HepG2 (cell line): ENCODE measurements around the gene CBX2. TPM values are rescaled to one million over a fixed set of nuclear protein-coding genes. Genes with fewer than 3 reads are reported as not detected.
A peak's percentile ranks its signal among the peaks of the same experiment; 100 is the strongest.

Experiments
- AHR ChIP-seq: IDR thresholded peaks from 2 replicates; pipeline ENCODE4 v1.6.1; 2018; ENCODE audit warnings: missing genetic modification reagents, missing compliant biosample characterization
- BCL6 ChIP-seq: IDR thresholded peaks from 2 replicates; pipeline ENCODE4 v1.6.1; 2016; ENCODE audit warnings: missing genetic modification reagents, missing compliant biosample characterization
- HDAC2 ChIP-seq: sonication (generic); formaldehyde crosslinking; IDR thresholded peaks from 2 replicates; pipeline ENCODE4 v1.4.0; 2020; ENCODE audit warnings: missing genetic modification reagents
- HNRNPH1 ChIP-seq: fragments of 200-400 bp; formaldehyde crosslinking; optimal IDR thresholded peaks from 2 replicates; pipeline ENCODE3; 2017; ENCODE audit warnings: mild to moderate bottlenecking, low read depth, low read length
- IKZF1 ChIP-seq: fragments of 450-650 bp; IDR thresholded peaks from 2 replicates; pipeline ENCODE4 v1.7.1; 2016
- NFE2L1 ChIP-seq: sonication (generic); formaldehyde crosslinking; IDR thresholded peaks from 2 replicates; pipeline ENCODE4 v1.4.0; 2020; ENCODE audit warnings: missing genetic modification reagents, mild to moderate bottlenecking, borderline replicate concordance
- NFYC ChIP-seq: IDR thresholded peaks from 2 replicates; pipeline ENCODE4 v1.6.1; 2016; ENCODE audit warnings: missing genetic modification reagents, missing compliant biosample characterization
- TBX2 ChIP-seq: sonication (generic); formaldehyde crosslinking; IDR thresholded peaks from 2 replicates; pipeline ENCODE4 v1.5.0; 2020; ENCODE audit warnings: missing genetic modification reagents, mild to moderate bottlenecking, borderline replicate concordance
- TFDP1 ChIP-seq: IDR thresholded peaks from 2 replicates; pipeline ENCODE4 v1.6.1; 2016; ENCODE audit warnings: missing compliant biosample characterization, missing genetic modification reagents, borderline replicate concordance
- ZFP36L2 ChIP-seq: sonication (generic); formaldehyde crosslinking; IDR thresholded peaks from 2 replicates; pipeline ENCODE4 v1.4.0; 2020; ENCODE audit warnings: missing genetic modification reagents
- polyA plus RNA-seq, 8 experiments: library from polyadenylated mRNA; depleted of rRNA in 3 of 8; stranded (reverse) in 7 of 8; unstranded in 1 of 8; fragments of >200 nt; fragmentation: Illumina TruSeq in 4 of 8; extraction: Trizol in 4 of 8; gene quantifications; 2 replicates each; pipeline versions ENCODE4 v1.2.1 to v1.2.3, GENCODE V29; 2011 to 2016; ENCODE audit warnings: low read depth in 4 of 8, missing spikeins in 1 of 8, mixed read lengths in 1 of 8; ENCODE audit not compliant: insufficient read depth in 1 of 8
- total RNA-seq, 5 experiments: library from RNA; depleted of rRNA; stranded (reverse); fragments of >200 nt; fragmentation: Illumina TruSeq; extraction: Trizol; gene quantifications; 2 replicates each; pipeline ENCODE4 v1.2.3, GENCODE V29; 2016; ENCODE audit warnings: low read depth in 1 of 5
- TF ChIP-seq, protein P1 (sequence below): sonication (generic); formaldehyde crosslinking; IDR thresholded peaks from 2 replicates; pipeline ENCODE4 v1.4.0; 2020; ENCODE audit warnings: missing genetic modification reagents
- TF ChIP-seq, protein P2 (sequence below): IDR thresholded peaks from 2 replicates; pipeline ENCODE4 v1.6.1; 2016; ENCODE audit warnings: low read depth
- TF ChIP-seq, protein P3 (sequence below): sonication (generic); formaldehyde crosslinking; conservative IDR thresholded peaks from 2 replicates; pipeline ENCODE4 v1.8.0; 2022; ENCODE audit warnings: missing genetic modification reagents
- TF ChIP-seq, protein P4 (sequence below): conservative IDR thresholded peaks from 2 replicates; pipeline ENCODE4 v1.6.1; 2018; ENCODE audit warnings: missing genetic modification reagents
- TF ChIP-seq, protein P5 (sequence below): sonication (generic); formaldehyde crosslinking; IDR thresholded peaks from 2 replicates; pipeline ENCODE4 v1.5.0; 2020; ENCODE audit warnings: mild to moderate bottlenecking, low read depth, missing genetic modification reagents, borderline replicate concordance

The CBX2 gene
- total and polyA plus RNA-seq, 2 of the 13 experiments (the other 11 are each of a cell fraction or from before 2014, with no cell fraction given): 14.5 to 31.1 TPM

DNA sequence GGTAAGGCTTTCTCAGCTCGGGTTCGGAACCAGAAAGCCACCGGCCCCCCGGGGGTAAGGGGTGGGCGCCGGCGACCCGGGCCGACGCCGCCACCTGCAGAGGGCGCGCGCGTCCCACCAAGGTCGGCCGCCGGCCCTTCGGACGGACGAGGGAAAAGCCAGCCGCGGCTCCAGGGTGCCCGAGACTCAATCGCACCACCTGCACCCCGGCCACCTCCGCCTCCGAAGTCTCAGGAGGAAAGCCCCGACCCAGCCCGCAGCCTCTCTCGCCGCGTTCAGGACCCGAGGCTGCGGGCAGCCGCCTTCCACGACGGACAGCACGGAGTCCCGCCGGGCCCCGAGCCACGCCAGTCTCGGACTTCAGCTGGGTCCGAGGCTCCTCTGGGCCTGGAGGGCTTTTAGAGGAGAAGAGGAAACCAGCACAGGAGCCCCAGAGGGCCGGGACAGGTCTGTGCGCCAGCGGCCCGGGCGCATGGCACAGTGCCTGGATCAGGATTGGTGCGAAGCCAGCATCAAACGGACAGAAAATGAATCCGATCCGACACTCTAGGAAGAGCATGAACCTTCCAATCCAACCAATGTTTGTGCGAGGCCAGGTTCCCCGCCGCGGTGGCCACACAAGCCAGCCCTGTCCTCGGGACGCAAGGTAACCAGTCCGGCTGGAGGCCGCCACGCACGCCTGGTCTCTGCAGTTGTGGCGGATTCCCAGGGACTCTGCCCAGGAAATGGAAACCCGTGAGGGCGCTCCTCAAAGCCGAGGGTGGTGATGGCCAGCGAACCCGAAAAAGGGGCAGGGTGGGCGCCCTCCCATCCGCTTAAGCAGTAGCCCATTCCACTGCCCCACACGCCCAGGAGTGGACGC is 12.2 kb downstream of the CBX2 start (continued):
- TF ChIP-seq TFDP1 (CRISPR knock-in tag) (no peak), NFE2L1 (CRISPR knock-in tag) (no peak), HDAC2 (CRISPR knock-in tag) (no peak), AHR (no peak), NFYC (CRISPR knock-in tag) (no peak), IKZF1 (no peak), HNRNPH1 (no peak), ZFP36L2 (no peak), TBX2 (CRISPR knock-in tag) (no peak), BCL6 (CRISPR knock-in tag) (no peak)
- TF ChIP-seq, protein P1, sequence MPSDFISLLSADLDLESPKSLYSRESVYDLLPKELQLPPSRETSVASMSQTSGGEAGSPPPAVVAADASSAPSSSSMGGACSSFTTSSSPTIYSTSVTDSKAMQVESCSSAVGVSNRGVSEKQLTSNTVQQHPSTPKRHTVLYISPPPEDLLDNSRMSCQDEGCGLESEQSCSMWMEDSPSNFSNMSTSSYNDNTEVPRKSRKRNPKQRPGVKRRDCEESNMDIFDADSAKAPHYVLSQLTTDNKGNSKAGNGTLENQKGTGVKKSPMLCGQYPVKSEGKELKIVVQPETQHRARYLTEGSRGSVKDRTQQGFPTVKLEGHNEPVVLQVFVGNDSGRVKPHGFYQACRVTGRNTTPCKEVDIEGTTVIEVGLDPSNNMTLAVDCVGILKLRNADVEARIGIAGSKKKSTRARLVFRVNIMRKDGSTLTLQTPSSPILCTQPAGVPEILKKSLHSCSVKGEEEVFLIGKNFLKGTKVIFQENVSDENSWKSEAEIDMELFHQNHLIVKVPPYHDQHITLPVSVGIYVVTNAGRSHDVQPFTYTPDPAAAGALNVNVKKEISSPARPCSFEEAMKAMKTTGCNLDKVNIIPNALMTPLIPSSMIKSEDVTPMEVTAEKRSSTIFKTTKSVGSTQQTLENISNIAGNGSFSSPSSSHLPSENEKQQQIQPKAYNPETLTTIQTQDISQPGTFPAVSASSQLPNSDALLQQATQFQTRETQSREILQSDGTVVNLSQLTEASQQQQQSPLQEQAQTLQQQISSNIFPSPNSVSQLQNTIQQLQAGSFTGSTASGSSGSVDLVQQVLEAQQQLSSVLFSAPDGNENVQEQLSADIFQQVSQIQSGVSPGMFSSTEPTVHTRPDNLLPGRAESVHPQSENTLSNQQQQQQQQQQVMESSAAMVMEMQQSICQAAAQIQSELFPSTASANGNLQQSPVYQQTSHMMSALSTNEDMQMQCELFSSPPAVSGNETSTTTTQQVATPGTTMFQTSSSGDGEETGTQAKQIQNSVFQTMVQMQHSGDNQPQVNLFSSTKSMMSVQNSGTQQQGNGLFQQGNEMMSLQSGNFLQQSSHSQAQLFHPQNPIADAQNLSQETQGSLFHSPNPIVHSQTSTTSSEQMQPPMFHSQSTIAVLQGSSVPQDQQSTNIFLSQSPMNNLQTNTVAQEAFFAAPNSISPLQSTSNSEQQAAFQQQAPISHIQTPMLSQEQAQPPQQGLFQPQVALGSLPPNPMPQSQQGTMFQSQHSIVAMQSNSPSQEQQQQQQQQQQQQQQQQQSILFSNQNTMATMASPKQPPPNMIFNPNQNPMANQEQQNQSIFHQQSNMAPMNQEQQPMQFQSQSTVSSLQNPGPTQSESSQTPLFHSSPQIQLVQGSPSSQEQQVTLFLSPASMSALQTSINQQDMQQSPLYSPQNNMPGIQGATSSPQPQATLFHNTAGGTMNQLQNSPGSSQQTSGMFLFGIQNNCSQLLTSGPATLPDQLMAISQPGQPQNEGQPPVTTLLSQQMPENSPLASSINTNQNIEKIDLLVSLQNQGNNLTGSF (CRISPR knock-in tag): peak; percentile 59; the same call in 1 of the 2 replicates
- TF ChIP-seq, protein P2, sequence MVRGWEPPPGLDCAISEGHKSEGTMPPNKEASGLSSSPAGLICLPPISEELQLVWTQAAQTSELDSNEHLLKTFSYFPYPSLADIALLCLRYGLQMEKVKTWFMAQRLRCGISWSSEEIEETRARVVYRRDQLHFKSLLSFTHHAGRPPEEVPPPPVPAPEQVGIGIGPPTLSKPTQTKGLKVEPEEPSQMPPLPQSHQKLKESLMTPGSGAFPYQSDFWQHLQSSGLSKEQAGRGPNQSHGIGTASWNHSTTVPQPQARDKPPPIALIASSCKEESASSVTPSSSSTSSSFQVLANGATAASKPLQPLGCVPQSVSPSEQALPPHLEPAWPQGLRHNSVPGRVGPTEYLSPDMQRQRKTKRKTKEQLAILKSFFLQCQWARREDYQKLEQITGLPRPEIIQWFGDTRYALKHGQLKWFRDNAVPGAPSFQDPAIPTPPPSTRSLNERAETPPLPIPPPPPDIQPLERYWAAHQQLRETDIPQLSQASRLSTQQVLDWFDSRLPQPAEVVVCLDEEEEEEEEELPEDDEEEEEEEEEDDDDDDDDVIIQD (CRISPR knock-in tag): no peak
- TF ChIP-seq, protein P3, sequence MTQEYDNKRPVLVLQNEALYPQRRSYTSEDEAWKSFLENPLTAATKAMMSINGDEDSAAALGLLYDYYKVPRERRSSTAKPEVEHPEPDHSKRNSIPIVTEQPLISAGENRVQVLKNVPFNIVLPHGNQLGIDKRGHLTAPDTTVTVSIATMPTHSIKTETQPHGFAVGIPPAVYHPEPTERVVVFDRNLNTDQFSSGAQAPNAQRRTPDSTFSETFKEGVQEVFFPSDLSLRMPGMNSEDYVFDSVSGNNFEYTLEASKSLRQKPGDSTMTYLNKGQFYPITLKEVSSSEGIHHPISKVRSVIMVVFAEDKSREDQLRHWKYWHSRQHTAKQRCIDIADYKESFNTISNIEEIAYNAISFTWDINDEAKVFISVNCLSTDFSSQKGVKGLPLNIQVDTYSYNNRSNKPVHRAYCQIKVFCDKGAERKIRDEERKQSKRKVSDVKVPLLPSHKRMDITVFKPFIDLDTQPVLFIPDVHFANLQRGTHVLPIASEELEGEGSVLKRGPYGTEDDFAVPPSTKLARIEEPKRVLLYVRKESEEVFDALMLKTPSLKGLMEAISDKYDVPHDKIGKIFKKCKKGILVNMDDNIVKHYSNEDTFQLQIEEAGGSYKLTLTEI (CRISPR knock-in tag): no peak
- TF ChIP-seq, protein P4, sequence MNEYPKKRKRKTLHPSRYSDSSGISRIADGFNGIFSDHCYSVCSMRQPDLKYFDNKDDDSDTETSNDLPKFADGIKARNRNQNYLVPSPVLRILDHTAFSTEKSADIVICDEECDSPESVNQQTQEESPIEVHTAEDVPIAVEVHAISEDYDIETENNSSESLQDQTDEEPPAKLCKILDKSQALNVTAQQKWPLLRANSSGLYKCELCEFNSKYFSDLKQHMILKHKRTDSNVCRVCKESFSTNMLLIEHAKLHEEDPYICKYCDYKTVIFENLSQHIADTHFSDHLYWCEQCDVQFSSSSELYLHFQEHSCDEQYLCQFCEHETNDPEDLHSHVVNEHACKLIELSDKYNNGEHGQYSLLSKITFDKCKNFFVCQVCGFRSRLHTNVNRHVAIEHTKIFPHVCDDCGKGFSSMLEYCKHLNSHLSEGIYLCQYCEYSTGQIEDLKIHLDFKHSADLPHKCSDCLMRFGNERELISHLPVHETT (CRISPR knock-in tag): no peak
- TF ChIP-seq, protein P5, sequence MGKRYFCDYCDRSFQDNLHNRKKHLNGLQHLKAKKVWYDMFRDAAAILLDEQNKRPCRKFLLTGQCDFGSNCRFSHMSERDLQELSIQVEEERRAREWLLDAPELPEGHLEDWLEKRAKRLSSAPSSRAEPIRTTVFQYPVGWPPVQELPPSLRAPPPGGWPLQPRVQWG: no peak
